Medulla oblongata (tissue), 1 donor: ENCODE data around the gene RPL34.
A peak's percentile ranks its signal among the peaks of the same experiment; 100 is the strongest.

Experiments used
- DNase-seq: peaks from one replicate; pipeline ENCODE4 v3.0.0-alpha.2; 2015; ENCODE audit errors: extremely low spot score

The RPL34 gene

DNA sequence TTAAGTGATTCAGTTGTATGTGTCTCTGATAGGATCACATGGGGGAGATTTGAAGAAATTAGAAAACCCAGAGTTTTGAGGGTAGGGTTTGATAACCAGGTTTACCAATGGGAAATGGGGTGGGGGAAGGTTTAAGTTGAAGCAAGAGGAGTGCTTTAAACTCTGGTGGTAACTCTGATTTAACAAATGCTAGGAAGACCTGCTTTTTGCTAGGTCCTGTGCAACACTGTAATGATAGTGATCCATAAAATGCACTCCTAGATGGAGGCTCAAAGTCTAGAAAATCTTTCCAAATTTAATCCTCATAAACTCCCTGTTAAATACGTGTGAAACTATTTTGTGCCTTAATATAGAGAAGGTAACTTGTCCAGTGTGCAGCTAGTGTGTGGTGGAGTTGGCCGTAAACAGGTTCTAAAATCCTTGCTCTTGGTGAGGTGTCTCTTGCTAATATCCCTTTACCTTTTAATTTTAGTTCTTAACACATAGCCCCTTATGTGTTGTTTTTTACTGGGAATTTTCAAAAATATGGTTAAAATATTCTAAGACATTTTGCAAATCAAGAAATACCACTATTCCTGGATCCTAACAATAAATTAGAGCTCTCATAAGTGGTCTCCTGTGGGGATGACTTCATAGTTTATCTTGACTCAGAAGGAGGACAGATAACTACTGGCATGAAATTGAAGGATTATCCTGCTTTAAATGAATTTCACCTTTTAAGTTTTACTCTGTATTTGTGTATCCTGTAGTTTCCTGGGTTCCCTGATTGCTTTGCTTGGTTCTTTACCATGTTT is 4.1 kb downstream of the RPL34 start:
- DNase-seq: no peak

DNA sequence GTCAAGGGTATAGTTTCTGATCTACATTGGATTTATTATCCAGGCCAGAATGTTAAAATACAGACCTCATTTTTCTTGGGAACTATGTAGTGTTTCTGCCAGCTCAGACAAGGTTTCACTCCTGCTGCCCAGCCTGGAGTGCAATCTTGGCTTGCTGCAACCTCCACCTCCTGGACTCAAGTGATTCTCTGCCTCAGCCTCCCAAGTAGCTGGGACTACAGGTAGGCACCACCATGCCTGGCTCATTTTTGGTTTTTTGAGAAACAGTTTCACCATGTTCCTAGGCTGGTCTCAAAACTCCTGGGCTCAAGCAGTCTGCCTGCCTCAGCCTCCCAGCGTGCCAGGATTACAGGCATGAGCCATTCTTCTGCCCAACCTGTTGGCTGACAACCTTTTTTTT is 5.7 kb downstream of the RPL34 start:
- DNase-seq: no peak

DNA sequence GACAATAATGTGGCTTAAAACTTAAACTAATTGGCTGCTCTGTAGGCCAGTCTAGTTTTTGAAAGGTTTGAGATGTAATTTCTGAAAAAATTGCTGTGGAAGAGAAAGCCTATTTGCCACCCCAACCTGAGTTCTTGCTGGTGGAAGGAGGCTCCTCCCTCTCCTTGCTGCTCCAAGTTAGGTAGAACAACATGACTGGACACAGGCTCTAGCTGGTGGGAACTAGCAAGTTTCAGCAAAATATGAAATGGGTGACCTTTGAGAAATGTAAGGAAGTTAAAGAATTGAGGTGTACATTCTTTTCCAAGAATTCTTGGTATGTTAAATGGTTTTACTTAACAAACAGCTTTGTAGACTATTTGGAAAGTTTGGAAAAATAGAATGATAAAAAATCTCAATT is 8.0 kb downstream of the RPL34 start:
- DNase-seq: no peak

DNA sequence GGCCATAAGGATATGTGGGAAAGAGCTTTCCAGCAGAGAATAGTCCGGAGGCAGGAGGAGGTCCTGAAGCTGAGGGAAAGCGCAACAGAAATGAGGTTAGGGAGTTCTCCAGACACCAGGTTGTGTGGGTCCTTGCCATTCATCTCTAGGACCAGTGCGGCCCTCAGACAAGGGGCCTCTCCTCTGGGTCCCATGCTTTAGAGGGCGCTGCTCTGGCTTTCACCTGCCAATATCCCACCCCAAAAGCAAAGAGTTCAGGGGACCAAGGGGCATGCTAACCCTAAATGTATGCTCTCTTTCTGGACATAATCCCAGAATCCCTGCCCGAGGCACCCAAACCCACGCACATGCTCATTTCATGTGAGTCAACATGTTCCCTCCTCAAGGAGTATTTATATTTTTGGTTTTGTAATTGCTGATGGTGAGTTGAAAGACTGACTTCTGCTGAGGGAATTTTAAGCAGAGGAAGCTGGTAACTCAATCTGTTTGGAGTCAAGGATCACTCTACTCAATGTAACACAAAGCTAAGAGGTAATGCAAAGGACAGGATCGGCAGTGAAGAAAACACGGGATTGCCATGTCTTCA is 14.8 kb downstream of the RPL34 start:
- DNase-seq: no peak

DNA sequence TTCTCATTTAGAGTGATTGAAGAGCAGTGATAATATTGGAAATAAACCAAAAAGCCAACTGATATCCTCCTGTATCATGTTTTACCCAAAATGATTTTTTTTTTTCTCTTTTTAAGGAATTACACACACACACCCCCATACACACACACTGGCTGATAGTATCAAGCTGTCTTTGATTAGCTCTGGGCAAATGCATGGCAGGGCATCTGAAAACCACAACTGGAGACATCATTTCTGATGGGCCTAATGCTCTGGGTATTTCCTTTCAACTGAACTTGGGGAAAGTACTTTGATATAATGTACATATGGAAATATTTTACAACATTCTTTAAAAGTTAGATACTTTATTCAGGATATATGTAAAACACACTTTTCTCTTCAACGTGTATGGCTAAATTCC is 15.9 kb downstream of the RPL34 start:
- no peak for DNase-seq

DNA sequence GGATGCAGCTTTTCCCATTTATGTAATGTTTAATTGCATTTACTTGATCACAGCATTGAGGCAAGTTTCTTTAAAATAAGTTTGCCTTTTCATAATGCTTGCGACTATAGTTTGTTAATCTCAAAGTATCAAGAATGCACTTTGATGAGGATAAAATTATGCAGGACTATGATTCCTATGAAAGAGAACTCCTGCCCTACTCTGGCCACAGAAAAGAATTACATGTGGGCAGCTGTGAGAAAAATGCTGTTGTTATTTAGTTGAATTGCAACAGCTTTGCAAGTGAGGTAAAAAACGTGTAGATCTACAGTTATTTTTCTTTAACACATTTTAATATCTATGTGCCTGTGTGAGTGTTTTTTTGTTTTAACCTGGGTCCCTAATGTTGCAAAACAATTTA is 17.5 kb downstream of the RPL34 start:
- DNase-seq: no peak

DNA sequence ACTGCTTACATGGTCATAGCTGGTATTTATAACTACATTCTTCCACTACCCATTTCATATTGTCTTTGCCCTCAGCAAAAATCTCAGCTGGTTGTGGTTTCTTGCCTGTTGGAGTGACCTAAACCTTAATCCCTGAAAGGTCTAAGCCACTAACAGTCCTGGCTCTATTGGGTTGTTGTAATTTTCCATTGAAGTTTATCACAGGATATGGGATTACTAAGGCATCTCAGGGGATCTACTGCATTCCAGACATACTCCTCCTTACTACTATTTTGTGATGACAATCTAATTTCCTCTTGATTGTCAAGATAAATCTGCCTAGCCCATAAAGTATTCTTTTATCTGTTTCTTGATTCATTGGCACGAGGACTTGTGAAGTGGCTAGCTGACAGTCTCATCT is 23.9 kb downstream of the RPL34 start:
- no peak for DNase-seq

DNA sequence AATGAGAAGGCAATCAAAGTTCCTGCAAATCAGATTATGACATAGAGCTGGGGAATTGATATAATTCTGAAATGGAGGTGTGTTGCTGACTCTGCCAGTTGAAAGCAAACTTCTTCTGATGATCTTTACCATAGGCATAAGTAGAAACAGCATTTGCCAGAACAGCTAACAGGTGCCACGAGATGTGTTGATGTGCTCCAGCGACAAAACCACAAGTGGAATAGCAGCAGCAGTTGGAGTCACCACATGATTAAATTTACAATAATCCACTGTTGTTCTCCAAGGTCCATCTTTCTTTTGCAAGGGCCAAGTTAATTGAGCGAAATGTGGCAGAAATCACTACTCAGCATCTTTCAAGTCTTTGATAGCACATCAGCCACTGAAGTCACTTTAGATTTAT is 26.3 kb downstream of the RPL34 start:
- no peak for DNase-seq

DNA sequence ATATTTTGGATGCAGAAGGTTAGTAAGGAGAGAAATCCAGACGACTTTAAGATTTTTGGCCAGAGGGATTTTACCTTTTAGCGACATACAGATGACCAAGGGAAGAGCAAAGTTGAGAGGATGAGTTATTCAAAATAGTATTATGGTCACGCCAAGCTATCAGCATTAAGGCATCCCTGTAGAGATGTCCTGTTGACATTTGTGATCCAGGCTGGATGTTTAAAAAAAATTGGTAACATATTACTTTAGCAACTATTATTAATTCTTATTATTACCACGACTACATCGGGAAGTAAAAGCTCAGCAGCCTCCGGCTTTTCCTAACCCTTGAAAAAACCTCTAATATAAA is 29.5 kb downstream of the RPL34 start:
- DNase-seq: no peak

DNA sequence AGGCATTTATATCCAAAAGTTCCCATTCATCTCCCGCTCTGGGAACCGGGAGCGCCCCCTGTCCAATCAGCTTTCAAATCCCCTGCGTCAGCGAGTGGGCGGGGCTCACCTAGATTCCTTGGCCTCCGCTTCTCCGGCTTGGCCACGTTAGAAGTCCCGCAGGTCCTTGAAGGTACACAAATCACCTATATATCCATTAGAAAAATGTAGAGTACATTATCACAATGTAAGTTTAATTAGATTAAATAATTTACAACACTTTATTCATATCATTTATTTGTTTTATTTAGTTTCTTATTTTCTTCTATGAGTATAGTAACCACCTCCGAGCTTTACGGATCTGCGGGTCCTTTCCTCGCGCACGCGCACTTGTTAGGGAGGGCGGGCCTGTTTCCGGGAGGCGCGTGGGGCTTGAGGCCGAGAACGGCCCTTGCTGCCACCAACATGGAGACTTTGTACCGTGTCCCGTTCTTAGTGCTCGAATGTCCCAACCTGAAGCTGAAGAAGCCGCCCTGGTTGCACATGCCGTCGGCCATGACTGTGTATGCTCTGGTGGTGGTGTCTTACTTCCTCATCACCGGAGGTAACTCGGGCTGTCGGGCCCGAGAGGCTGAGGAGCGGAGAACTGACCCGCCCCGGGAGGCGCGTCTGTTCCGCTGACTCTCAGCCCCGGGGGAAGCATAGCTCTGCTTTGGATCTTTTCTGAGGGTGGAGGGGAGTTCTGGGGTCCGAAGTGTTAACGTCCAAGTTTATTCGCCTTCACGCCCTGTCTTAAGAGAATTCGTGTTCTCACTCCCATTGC is 30.0 kb downstream of the RPL34 start, which contains the start of gene OSTC:
Gene OSTC (plus strand): TSS at position 388 of the 802 bp plus-strand sequence. CDS start 57 bp downstream, at position 445.
- peak; percentile 99 for DNase-seq

DNA sequence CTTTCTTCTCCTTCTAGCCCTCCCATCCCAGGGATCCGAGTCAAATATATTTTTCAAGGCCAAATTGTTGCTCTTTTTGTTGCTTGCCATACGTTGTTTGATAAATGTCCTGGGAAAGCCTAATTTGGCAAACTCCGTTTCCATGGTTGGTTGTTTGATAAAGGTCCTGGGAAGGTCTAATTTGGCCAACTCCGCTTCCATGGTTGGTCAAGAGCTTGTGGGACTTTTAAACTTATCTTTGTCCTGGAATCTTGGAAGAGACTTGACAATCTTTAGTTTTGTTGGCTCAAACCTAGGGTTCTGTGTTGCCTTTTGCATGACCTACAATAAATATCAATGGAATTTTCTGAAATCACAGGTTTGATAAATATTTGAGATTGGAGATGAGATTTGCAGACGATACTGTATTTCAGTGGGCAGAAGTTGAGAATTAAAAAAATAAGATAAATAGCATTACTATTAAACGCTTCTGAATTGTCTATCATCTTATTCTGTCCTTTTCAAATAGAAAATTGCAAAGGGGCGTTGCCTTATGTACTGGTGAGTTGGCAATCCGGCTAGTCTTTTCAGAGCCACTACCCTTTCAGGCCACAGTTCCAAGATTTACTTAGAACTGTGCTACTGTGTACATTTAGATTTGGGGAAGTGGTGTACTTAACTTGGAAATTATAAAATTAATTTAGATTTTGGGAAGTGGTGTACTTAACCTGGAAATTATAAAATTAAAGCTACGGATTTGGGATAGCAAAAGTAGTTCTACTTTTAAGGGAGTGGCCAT is 30.8 kb downstream of the RPL34 start:
- peak; percentile 28 for DNase-seq

DNA sequence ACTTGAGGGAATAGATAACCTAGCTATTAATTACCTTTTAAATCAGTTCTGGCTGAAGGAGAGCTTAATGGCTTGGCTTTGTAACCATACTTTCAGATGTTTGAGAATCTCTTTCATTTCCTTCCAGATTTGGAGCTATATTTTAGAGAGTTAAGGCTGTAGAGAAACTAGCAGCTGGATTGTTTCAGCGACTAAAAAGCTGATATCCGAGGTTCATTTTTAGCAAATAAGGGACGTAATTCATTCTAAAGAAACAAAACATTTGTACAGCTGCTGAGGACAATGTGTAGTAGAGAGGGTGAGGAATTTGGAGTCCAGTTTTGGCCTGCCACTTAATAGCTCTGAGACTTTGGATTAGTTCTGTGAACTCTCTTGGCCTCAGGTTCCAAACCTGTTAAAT is 42.3 kb downstream of the RPL34 start:
- DNase-seq: no peak

DNA sequence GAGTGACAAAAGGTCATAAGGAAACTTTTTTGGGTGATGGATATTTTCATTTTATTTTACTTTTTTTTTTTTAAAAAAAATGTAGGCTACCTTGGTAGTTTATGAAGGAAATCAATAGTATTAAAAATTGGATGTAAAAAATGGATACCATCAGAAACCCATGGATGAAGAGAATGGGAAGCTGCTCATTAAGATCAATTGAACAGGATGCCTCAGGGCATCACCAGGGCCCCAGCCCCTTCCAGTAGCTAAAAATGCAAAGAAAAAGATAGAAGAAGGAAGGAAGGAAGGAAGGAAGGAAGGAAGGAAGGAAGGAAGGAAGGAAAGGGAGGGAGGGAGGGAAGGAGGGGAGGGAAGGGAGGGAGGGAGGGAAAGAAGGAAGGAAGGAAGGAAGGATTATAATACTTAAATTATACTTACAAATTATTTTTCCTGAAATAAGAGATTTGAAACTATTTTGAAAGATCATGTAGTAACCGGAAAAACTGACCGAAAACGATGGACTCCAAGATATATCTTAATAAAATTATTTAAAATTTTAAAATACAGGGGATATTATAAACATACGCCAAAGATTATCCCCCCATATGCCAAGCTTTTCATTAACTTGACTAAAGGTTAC is 54.1 kb downstream of the RPL34 start:
- no peak for DNase-seq
